ENCODE measurements around the gene AQP12A. TPM values are rescaled to one million over a fixed set of nuclear protein-coding genes. Genes with fewer than 3 reads are reported as not detected.
"Not testable (repeated sequence)": the region's sequence is repeated elsewhere in the genome, so short reads cannot be mapped to it uniquely, and the experiment has no call there.

AQP12A gene
- total RNA-seq, 3 donors from 2014 or later = not detected

DNA sequence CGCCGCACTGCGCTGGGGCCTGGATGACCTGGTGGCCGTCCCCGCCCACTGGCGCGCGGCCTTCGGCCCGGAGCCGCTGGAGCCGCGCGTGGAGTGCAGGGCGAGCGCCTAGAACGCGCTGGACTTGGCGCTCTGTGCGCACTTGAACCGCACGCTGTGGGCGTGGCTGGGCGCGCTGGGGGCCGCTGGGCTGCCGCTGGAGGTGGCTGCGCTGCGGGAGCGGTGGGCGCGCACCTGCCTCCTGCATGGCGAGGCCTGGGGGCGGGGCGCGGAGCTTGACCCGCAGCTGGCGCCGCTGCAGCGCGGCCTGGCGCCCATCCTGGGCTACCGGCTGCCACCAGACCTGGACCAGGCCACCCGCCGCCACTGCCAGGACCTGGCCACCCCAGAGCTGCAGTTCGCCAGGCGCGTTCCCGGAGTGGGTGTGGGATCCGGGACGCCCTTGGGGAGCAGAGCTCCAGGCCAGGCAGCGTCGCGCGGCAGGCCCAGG is 18.9 kb upstream of the AQP12A start:
- TF ChIP-seq, protein P1, sequence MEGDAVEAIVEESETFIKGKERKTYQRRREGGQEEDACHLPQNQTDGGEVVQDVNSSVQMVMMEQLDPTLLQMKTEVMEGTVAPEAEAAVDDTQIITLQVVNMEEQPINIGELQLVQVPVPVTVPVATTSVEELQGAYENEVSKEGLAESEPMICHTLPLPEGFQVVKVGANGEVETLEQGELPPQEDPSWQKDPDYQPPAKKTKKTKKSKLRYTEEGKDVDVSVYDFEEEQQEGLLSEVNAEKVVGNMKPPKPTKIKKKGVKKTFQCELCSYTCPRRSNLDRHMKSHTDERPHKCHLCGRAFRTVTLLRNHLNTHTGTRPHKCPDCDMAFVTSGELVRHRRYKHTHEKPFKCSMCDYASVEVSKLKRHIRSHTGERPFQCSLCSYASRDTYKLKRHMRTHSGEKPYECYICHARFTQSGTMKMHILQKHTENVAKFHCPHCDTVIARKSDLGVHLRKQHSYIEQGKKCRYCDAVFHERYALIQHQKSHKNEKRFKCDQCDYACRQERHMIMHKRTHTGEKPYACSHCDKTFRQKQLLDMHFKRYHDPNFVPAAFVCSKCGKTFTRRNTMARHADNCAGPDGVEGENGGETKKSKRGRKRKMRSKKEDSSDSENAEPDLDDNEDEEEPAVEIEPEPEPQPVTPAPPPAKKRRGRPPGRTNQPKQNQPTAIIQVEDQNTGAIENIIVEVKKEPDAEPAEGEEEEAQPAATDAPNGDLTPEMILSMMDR (IDR thresholded peaks at IDR 0.05) = no peak
- TF ChIP-seq POLR2A (IDR thresholded peaks at IDR 0.05) (no peak), POLR2AphosphoS5 (IDR thresholded peaks at IDR 0.05) (no peak)
- intact Hi-C loops (cut with DNase I; ENCODE audit: low total_unique reads) = no loop called here

DNA sequence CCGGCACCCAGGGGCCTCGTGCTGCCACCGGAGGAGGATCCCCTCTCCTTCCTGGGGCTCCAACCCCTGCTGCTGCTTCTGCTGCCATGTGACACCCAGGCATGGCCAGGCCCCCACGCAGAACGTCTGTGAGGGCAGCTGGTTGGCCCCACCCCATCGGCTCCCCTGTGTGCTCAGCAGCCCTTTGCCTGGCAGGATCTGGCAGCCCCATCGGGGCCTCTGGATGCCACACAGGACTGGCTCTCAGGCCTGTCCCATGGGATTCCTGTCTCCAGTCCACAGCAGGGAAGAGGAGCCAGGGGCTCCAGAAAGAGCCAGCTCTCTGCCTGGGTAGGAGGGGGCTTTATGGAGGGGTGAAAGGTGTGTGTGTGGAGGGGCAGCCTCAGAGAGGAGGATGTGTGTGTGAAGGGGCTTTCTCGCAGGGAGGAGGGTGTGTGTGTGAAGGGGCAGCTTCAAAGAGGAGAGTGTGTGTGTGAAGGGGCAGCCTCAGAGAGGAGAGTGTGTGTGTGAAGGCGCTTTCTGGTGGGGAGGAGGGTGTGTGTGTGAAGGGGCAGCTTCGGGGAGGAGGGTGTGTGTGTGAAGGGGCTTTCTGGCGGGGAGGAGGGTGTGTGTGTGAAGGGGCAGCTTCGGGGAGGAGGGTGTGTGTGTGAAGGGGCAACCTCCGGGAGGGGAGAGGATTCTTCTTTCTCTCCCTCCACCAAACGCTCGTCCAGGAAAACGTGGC is 17.0 kb upstream of the AQP12A start:
- DNase-seq (ENCODE audit: low spot score in 2 of 2); H3K9me3 ChIP-seq; H3K36me3 ChIP-seq; H3K27ac ChIP-seq; intact Hi-C loops (cut with DNase I; ENCODE audit: low total_unique reads); H3K4me1 ChIP-seq; H3K4me3 ChIP-seq: not testable (repeated sequence)
- peaks cover 0 to 20% of the 10 kb centered on the region in 2 donors for H3K27me3 ChIP-seq

More for the DNA sequence above, 18.9 kb upstream of the AQP12A start:
- Histone ChIP-seq H3K9me3 (no peaks in the 10 kb centered on the region), H3K4me3 (no peak overlapping the region), H3K27me3 (peaks cover 0 to 20% of the 10 kb centered on the region in 2 donors), H3K27ac (no peak overlapping the region), H3K36me3 (no peaks in the 10 kb centered on the region), H3K4me1 (no peaks in the 10 kb centered on the region)
- no peak for DNase-seq (ENCODE audit: low spot score in 2 of 2)

DNA sequence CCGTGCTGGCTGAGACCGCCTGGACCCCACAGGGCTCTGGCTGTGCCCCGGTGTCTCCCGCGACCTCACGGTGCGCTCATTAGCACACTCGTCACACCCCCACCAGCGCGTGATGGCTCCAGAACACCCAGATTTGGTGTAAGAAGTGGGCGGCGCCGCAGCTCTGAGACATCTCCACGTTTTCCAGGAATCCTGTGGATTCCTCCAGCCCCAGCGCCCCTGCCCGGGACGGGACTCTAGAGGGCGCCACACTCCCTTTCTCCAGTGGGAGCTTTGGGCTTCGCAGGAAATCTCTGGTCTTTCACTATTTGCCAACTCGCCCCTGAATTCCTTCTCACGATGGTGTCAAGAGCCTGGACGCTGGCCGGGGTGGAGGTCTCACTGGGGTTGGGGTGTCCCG is 16.3 kb upstream of the AQP12A start:
- intact Hi-C loops (cut with DNase I; ENCODE audit: low total_unique reads); H3K36me3 ChIP-seq; H3K27ac ChIP-seq; H3K9me3 ChIP-seq; H3K4me1 ChIP-seq; DNase-seq (ENCODE audit: low spot score in 2 of 2); H3K4me3 ChIP-seq: not testable (repeated sequence)
- peaks cover 0 to 20% of the 10 kb centered on the region in 2 donors for H3K27me3 ChIP-seq

DNA sequence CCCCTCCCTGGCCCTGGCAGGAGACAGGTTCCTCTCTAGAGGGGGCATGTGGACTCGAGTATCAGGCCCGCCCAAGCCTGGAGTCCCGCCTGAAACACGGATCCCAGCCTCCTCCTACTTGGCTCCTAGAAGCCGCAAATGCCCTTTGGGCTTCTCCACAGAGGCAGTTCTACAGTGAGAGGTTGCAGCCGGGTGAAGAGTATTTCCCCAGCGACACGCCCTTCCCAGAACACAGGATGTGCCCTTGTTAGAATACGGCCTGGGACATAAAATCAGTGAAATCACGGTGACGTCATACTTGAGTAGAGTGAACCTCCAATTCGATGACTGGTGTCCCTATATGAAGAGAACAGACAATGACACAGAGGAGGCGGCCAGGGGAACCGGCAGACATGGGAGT is 13.6 kb upstream of the AQP12A start:
- H3K27me3 ChIP-seq; H3K4me3 ChIP-seq; DNase-seq (ENCODE audit: low spot score in 2 of 2); H3K36me3 ChIP-seq; H3K9me3 ChIP-seq; intact Hi-C loops (cut with DNase I; ENCODE audit: low total_unique reads); H3K27ac ChIP-seq; H3K4me1 ChIP-seq: not testable (repeated sequence)

DNA sequence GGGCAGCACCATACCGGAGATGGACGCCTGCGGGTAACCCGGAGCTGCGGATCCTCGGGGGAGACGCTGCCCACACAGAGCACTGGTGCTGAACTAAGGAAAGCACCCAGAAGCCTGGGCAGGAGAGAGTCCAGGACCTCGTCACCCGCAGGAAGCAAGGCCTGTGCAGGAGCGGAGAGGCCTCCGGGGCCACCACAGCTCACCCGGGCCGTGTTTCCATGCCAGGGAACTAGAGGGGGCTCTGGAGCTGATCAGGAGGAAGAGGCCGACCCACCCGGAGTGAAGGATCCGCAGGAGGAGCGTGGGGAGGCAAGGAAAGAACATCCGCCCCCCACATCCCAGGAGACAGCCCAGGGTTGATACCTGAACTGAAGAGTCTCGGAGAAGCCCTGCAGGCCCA is 12.8 kb upstream of the AQP12A start:
- H3K9me3 ChIP-seq; H3K36me3 ChIP-seq; H3K27me3 ChIP-seq; H3K4me3 ChIP-seq; DNase-seq (ENCODE audit: low spot score in 2 of 2); intact Hi-C loops (cut with DNase I; ENCODE audit: low total_unique reads); H3K4me1 ChIP-seq; H3K27ac ChIP-seq: not testable (repeated sequence)

DNA sequence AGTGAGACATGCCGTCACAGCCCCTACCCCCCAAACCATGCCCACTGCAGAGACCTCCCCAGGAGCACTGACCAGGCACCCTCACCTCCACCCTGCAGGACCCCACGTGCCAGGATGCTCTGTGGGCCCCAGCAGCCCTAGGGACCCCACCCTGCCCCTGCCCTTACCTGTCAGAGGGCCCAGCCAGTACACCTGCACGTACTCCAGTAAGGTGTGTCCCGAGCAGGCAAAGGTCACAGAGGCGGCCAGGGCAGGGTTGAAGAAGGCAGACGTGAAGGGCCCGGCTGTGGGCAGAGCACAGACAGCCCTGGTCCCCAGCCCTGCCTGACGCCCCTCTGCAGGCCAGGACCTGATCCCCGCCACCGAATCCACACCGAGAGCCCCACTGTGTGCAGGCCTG is 11.5 kb upstream of the AQP12A start:
- DNase-seq (ENCODE audit: low spot score in 2 of 2); H3K27me3 ChIP-seq; H3K27ac ChIP-seq; intact Hi-C loops (cut with DNase I; ENCODE audit: low total_unique reads); H3K9me3 ChIP-seq; H3K36me3 ChIP-seq; H3K4me1 ChIP-seq; H3K4me3 ChIP-seq: not testable (repeated sequence)

DNA sequence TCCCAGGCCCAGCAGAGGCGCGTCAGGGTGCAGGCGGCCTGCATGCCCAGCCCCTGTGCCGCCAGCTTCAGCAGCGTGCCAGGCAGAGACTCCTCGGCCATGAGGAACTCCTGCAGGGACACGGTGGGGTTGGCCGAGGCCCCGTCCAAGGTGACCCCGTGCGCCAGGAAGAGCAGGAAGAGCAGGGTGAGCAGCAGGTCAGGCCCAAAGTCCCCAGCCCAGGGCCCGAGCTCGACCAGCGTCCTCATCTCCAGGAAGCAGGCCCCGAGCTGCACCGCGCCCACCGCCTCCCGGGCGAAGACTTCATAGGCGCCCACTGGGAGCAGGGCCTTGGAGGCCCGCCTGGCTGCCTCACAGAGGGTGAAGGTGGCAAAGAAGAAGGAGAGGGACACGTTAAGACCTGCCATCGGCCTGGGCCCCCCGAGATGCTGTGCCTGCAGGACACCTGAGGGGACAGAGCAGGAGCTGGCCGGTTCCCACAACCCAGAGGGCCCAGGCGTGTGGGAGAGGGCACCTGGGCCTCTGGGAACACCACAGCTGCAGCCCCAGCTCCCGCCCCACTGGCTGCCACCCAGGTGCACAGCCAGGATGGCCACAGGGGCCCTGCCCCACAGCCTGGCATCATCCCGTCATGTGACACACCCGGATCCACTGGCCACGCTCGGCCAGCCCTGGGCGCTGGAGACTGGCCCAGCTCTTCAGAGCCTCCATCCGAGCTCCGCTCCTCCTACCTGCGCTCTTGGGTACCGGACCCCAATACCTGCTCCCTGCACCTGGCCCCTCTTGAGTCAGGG is 9.0 kb upstream of the AQP12A start, which contains the start of gene AQP12B:
Gene AQP12B (minus strand): TSS at position 455 of the 794 bp plus-strand sequence. CDS start 48 bp downstream, at position 407.
- H3K4me3 ChIP-seq; H3K4me1 ChIP-seq; H3K36me3 ChIP-seq; intact Hi-C loops (cut with DNase I; ENCODE audit: low total_unique reads); H3K27ac ChIP-seq; DNase-seq (ENCODE audit: low spot score in 2 of 2); H3K9me3 ChIP-seq; H3K27me3 ChIP-seq: not testable (repeated sequence)

DNA sequence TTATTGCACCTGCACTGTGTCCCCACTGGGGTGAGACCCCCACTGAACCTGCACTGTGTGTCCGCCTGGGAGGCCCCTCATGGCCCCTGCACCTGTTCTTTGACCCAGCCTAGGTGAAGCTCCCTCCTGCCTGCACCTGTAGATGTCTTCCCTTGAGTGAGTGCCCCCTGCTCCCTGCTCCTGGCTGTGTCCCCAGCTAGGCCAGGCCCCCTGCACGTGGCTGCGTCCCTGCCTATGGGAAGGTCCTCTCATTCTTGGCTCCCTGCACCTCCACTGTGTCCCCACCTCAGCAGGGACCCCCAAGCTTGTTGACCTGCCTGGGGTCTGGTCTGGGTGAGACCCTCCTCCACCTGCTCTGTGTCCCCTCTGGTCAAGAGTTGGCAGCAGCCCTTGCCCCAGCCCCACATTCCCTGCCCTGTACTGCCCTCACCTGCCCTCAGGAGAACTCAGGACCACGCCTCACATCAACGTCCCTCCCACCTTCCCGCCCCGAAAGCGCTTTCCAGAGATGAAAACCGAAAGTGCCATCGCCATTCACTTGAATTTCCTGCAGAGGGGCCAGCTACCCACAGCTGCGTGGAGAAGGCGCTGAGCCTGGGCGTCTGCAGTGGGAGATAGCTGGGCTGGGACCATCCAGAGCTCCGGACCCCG is 8.2 kb upstream of the AQP12A start:
- H3K27ac ChIP-seq; intact Hi-C loops (cut with DNase I; ENCODE audit: low total_unique reads); H3K9me3 ChIP-seq; H3K27me3 ChIP-seq; H3K4me1 ChIP-seq; H3K36me3 ChIP-seq; H3K4me3 ChIP-seq; DNase-seq (ENCODE audit: low spot score in 2 of 2): not testable (repeated sequence)

DNA sequence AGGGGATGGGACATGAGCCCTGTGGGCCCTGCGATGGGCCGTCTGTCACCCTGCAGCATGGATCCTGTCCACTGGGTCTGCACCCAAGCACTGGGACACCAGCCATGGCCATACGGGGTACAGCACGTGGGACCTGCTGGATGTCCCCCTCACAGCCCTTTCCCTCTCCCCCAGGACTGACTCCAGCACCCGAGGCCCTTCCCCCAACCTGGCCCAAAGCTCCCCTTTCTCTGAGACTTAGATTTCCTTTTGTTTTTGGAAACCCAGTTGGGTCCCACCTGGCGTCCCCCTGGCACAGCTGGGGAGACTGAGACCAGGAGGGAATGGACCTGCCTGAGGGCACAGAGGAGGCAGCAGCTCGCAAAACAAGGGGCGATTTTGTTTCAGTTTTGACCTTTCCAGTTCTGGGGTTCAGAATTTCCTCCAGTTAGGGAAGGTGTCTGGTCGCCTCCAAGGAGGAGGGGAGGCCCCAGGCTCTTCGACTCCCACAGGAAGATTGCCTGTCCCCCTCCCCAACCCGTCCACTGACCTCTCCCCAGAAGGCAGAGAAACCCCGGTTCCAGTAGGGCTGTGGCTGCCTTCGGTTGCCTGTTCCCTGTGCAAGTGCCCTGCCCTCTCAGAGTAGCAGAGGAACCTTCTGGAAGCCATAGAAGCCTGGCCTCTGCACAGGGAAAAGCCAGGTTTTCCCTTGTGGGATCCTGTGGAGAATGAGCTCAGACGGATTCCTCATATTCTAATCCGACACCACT is 7.5 kb upstream of the AQP12A start:
- H3K27me3 ChIP-seq; intact Hi-C loops (cut with DNase I; ENCODE audit: low total_unique reads); H3K4me1 ChIP-seq; H3K36me3 ChIP-seq; H3K4me3 ChIP-seq; H3K27ac ChIP-seq; H3K9me3 ChIP-seq; DNase-seq (ENCODE audit: low spot score in 2 of 2): not testable (repeated sequence)
